Measurements from ENCODE around the gene BTBD16. TPM values are rescaled to one million over a fixed set of nuclear protein-coding genes. Genes with fewer than 3 reads are reported as not detected.
A peak's percentile ranks its signal among the peaks of the same experiment; 100 is the strongest.

BTBD16 gene
- total and polyA plus RNA-seq, 10 of the 15 experiments (the other 5 are each of a cell fraction or from before 2014, with no cell fraction given) = 0.11 TPM; not detected in 9

GRCh38 chr10:122326385-122326784 is 55.3 kb downstream of the BTBD16 start:
- POLR2A ChIA-PET = no interaction called here
- DNase-seq (ENCODE audit: low read depth, low spot score) = no peak
- Histone ChIP-seq H3K27ac (ENCODE audit: control insufficient read depth, insufficient read depth) (no peak overlapping the region), H4K20me1 (ENCODE audit: control insufficient read depth, insufficient read depth) (no peaks in the 10 kb centered on the region; the same call in 1 of the 2 replicates), H3K36me3 (ENCODE audit: control insufficient read depth in 2 of 2, insufficient read depth in 2 of 2, low read length in 1 of 2) (no peaks in the 10 kb centered on the region), H3K4me1 (ENCODE audit: control insufficient read depth, insufficient read depth, low read length) (peaks cover 4% of the 10 kb centered on the region), H3K4me3 (no peak overlapping the region), H3K79me2 (ENCODE audit: control insufficient read depth, insufficient read depth, low read length) (no peaks in the 10 kb centered on the region), H3K9ac (ENCODE audit: control insufficient read depth, insufficient read depth, low read length) (no peak overlapping the region), H3K4me2 (ENCODE audit: control insufficient read depth, insufficient read depth) (no peak overlapping the region), H2AFZ (ENCODE audit: control insufficient read depth, low read depth, low read length) (no peak overlapping the region), H3K9me3 (replicated peaks; ENCODE audit: control insufficient read depth, insufficient read depth, low read length) (no peaks in the 10 kb centered on the region; the same call in 2 of the 3 replicates), H3K27me3 (replicated peaks in 1 of 2; ENCODE audit: control insufficient read depth in 2 of 2, insufficient read depth in 2 of 2, low read length in 1 of 2) (peaks cover 0 to 3% of the 10 kb centered on the region in 2 experiments; a peak in 2 of 4 replicates)
- 9% methylated on average over 5 of the region's 5 CpGs for WGBS (ENCODE audit: insufficient coverage, insufficient replicate concordance, low lambda C conversion rate, missing lambda C conversion rate)
- peak; percentile 34; the same call in 1 of the 3 replicates for ATAC-seq
- SMC1A ChIA-PET (ENCODE audit: uncharacterized antibody, unreplicated experiment) = no interaction called here
- in situ Hi-C loops (cut with MboI) = no loop called here
- no peak for TF ChIP-seq PAX5 (IDR thresholded peaks at IDR 0.05; ENCODE audit: borderline replicate concordance, low read depth, low read length)
- no peak for TF ChIP-seq REST (IDR thresholded peaks at IDR 0.05; ENCODE audit: low read depth, low read length)
- TF ChIP-seq SPI1 (IDR thresholded peaks at IDR 0.05; ENCODE audit: borderline replicate concordance, insufficient read depth, low read depth, low read length) = peak; percentile 87
- no peak for TF ChIP-seq RFX5 (IDR thresholded peaks at IDR 0.05; ENCODE audit: low read depth, low read length)
- intact Hi-C loops (cut with micrococcal nuclease; ENCODE audit: unreplicated experiment) = no loop called here
- BruUV-seq (replicated peaks) = no TSS peak
- CTCF ChIA-PET = no interaction called here
- FAIRE-seq = peak; percentile 44
- RAD21 ChIA-PET (ENCODE audit: unreplicated experiment) = no interaction called here
